Gastroesophageal sphincter (tissue), 4 donors: ENCODE data around the gene PDCD1. TPM values are rescaled to one million over a fixed set of nuclear protein-coding genes. Genes with fewer than 3 reads are reported as not detected.

Source experiments
- ATAC-seq: fragments of 150-250 bp; one replicate; pipeline ENCODE4 v1.9.1; 2016; ENCODE audit warnings: mild to moderate bottlenecking, moderate library complexity
- H3K27ac ChIP-seq, 4 donors: fragments of 200-600 bp; sonication (generic) in 3 of 4; 1 replicate in 3 of 4; 2 replicates in 1 of 4; pipeline ENCODE4 v1.5.1; 2016 to 2019
- H3K27me3 ChIP-seq: fragments of 200-600 bp; sonication (generic); one replicate; pipeline ENCODE4 v1.5.1; 2019
- H3K36me3 ChIP-seq, 2 donors: fragments of 200-600 bp; sonication (generic); one replicate each; pipeline ENCODE4 v1.5.1; 2019; ENCODE audit warnings: control low read depth in 1 of 2
- H3K4me1 ChIP-seq, 3 donors: fragments of 200-600 bp; sonication (generic); 1 replicate in 2 of 3; 2 replicates in 1 of 3; pipeline ENCODE4 v1.5.1; 2016 to 2019; ENCODE audit warnings: control low read depth in 2 of 3
- H3K4me3 ChIP-seq, 2 donors: fragments of 200-600 bp; sonication (generic); one replicate each; pipeline ENCODE4 v1.5.1; 2019; ENCODE audit warnings: mild to moderate bottlenecking in 1 of 2, moderate library complexity in 1 of 2
- H3K9me3 ChIP-seq, 3 donors: fragments of 200-600 bp; sonication (generic); one replicate each; pipeline ENCODE4 v1.5.1; 2017 to 2019; ENCODE audit warnings: control low read depth in 2 of 3
- EP300 ChIP-seq: sonication (generic); formaldehyde crosslinking; IDR thresholded peaks from one replicate; pipeline ENCODE4 v1.6.1; 2017; ENCODE audit warnings: antibody characterized with exemption, mild to moderate bottlenecking
- POLR2A ChIP-seq, 2 donors: fragments of 450-650 bp; IDR thresholded peaks; one replicate each; pipeline ENCODE4 v1.6.1; 2017; ENCODE audit warnings: antibody characterized with exemption in 2 of 2, mild to moderate bottlenecking in 2 of 2, moderate library complexity in 1 of 2
- POLR2AphosphoS5 ChIP-seq: sonication (generic); formaldehyde crosslinking; IDR thresholded peaks from one replicate; pipeline ENCODE4 v1.6.1; 2017; ENCODE audit warnings: antibody characterized with exemption
- WGBS, 2 donors: methylation state at CpG; one replicate each; pipeline ENCODE4 v1.1.5; 2018; ENCODE audit warnings: low coverage in 1 of 2; 5-methylcytosine and 5-hydroxymethylcytosine counted together
- total RNA-seq, 4 donors: library from RNA; depleted of rRNA; stranded (reverse); fragments of >200 nt; gene quantifications; one replicate each; pipeline ENCODE4 v1.1.0, GENCODE V29; 2016
- TF ChIP-seq, protein P1 (sequence below), 4 experiments: fragments of 200-600 bp in 2 of 4; fragments of 450-650 bp in 2 of 4; sonication (generic) in 1 of 4; IDR thresholded peaks; one replicate each; pipeline ENCODE4 v1.5.1; 2017 to 2019; ENCODE audit warnings: antibody characterized with exemption in 4 of 4, mild to moderate bottlenecking in 2 of 4, moderate library complexity in 2 of 4

The PDCD1 gene
- total RNA-seq, 4 donors from 2014 or later: 0.19 to 0.54 TPM; not detected in 2

DNA sequence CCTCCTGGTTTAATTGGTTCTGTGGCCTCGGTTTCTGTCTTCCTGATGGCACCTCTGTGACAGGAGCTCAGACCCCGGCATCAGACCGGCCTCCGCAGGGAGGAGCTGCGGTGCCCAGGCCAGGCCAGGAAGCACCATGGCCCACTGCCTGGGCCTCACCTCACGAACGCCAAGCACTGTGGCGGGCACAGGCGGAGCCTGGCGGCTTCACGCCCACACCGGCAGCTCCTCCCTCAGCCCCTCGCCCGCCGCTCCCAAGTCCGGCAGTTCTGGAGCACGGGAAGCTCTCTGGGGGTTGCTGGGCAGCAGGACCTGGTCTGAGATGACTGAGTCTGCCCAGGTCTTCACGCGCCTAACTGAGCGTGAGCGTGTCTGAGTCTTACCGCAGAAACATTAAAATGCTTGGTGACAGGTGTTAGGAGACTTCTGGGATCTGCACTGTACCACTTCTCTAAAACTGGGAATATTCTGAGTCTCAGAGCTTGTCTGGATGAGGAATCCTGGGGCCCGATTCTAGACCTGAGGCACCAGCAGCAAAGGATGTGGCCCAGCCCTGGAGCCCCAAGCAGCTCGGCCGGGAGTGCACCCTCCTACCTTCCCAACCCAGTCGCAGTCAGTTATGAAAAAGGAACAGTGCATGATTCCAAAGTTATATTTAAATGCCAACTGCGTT, 32.8 kb upstream of the PDCD1 start:
- whole genome bisulfite sequencing, 2 donors: 62 to 65% methylated on average over 2 to 4 of the region's 27 CpGs
- Histone ChIP-seq H3K4me1 (peaks cover 0 to 15% (median 4%) of the 10 kb centered on the region in 3 donors), H3K4me3 (no peak overlapping the region), H3K27me3 (no peaks in the 10 kb centered on the region), H3K27ac (peak overlapping the region in 1 of 4 donors; percentile 39), H3K36me3 (peaks cover 0 to 7% of the 10 kb centered on the region in 2 donors), H3K9me3 (no peaks in the 10 kb centered on the region)
- no peak for ATAC-seq
- TF ChIP-seq POLR2AphosphoS5 (no peak), EP300 (no peak), POLR2A (IDR thresholded peaks at IDR 0.05) (no peak)
- TF ChIP-seq, protein P1, sequence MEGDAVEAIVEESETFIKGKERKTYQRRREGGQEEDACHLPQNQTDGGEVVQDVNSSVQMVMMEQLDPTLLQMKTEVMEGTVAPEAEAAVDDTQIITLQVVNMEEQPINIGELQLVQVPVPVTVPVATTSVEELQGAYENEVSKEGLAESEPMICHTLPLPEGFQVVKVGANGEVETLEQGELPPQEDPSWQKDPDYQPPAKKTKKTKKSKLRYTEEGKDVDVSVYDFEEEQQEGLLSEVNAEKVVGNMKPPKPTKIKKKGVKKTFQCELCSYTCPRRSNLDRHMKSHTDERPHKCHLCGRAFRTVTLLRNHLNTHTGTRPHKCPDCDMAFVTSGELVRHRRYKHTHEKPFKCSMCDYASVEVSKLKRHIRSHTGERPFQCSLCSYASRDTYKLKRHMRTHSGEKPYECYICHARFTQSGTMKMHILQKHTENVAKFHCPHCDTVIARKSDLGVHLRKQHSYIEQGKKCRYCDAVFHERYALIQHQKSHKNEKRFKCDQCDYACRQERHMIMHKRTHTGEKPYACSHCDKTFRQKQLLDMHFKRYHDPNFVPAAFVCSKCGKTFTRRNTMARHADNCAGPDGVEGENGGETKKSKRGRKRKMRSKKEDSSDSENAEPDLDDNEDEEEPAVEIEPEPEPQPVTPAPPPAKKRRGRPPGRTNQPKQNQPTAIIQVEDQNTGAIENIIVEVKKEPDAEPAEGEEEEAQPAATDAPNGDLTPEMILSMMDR (IDR thresholded peaks at IDR 0.05): no peak

DNA sequence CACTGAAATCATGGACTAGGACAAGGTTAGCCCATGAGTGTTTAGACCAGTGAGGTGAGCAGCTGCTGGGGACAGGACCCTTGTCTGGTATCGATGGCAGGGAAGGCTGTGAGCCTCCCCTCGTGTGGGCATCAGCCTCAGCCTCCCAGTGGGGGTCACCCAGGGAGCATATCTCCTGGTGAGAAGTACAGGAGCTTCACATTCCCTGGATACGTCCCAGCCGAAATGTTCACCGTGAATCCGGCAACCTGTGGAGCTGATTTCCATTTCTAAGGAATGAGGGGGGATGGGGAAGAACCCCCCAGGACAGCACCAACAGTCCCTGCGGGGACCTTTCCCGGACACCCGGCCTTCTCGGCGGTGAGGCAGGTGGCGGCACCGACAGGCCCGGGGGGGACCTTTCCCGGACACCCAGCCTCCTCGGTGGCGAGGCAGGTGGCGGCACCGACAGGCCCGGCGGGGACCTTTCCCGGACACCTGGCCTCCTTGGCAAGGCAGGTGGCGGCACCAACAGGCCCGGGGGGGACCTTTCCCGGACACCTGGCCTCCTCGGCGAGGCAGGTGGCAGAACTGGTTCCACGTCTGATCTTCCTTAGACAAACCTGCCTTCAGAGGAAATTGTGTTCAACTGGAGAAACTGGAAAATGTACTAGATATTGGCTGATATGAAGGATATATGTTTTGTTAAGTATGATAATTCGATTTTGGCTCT, 32.0 kb upstream of the PDCD1 start:
- no peak for ATAC-seq
- 86 to 88% methylated on average over 2 to 9 of the region's 29 CpGs for WGBS, 2 donors
- Histone ChIP-seq H3K27me3 (no peaks in the 10 kb centered on the region), H3K27ac (no peak overlapping the region), H3K36me3 (peaks cover 0 to 7% of the 10 kb centered on the region in 2 donors), H3K9me3 (no peaks in the 10 kb centered on the region), H3K4me3 (no peak overlapping the region), H3K4me1 (peaks cover 0 to 10% (median 0%) of the 10 kb centered on the region in 3 donors)
- TF ChIP-seq, protein P1 (IDR thresholded peaks at IDR 0.05): no peak
- no peak for TF ChIP-seq POLR2A (IDR thresholded peaks at IDR 0.05)
- TF ChIP-seq POLR2AphosphoS5: no peak
- no peak for TF ChIP-seq EP300

DNA sequence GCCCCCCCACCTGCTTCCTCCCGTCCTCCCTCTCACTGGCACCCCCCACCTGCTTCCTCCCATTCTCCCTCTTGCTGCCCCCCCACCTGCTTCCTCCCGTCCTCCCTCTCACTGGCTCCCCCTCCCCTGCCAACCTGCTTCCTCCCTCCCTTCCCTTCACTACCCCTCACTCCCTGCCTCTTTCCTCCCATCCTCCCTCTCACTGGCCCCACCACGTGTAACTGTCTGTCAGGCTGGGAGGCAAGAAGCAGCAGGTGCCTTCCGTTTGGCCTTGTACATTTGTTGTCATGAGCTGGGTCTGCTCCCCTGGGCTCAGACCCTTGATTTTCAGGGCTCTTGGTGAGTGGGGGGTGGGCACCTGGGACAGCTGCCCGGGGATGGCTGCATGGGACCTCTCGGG, 29.9 kb upstream of the PDCD1 start:
- H3K27ac ChIP-seq: no peak overlapping the region
- no peaks in the 10 kb centered on the region for H3K27me3 ChIP-seq
- H3K4me1 ChIP-seq: peaks cover 0 to 10% (median 0%) of the 10 kb centered on the region in 3 donors
- WGBS, 2 donors: 54 to 100% methylated on average over 2 of the region's 6 CpGs
- no peak for ATAC-seq
- H3K9me3 ChIP-seq: no peaks in the 10 kb centered on the region
- peaks cover 0 to 7% of the 10 kb centered on the region in 2 donors for H3K36me3 ChIP-seq
- TF ChIP-seq EP300: no peak
- TF ChIP-seq, protein P1 (IDR thresholded peaks at IDR 0.05): no peak
- TF ChIP-seq POLR2A (IDR thresholded peaks at IDR 0.05): no peak
- no peak for TF ChIP-seq POLR2AphosphoS5
- no peak overlapping the region for H3K4me3 ChIP-seq

DNA sequence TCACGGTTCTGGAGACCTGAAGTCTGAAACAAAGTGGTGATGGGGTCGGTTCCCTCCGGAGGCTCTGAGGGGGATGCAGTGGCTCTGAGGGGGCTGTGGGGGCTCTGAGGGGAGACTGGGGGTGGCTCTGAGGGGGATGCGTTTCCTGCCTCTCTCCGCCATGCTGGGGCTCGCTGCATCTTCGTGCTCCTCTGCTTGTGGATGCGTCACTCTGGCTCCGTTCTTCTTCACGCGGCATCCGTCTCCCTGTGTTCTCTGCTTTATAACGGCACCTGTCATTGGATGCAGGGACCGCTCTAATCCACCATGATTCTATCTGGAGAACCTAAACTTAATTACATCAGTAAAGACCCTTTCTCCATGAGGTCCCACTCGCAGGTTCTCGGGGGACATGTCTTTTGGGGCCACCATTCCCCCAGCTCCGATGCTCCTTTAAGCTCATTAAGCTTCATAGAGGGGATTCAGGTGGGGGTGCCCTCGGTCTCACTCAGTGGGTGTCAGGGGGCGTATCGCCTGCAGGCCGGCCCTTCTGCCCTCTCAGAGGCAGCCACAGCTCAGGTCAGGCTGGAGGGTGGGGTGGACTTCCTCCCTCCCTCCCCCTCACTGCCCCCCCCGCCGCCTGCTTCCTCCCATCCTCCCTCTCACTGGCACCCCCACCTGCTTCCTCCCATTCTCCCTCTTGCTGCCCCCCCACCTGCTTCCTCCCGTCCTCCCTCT, 29.3 kb upstream of the PDCD1 start:
- Histone ChIP-seq H3K36me3 (peaks cover 0 to 7% of the 10 kb centered on the region in 2 donors), H3K27me3 (no peaks in the 10 kb centered on the region), H3K27ac (no peak overlapping the region), H3K4me1 (peaks cover 0 to 14% (median 0%) of the 10 kb centered on the region in 3 donors), H3K9me3 (no peaks in the 10 kb centered on the region), H3K4me3 (no peak overlapping the region)
- TF ChIP-seq, protein P1 (IDR thresholded peaks at IDR 0.05): no peak
- TF ChIP-seq EP300 (no peak), POLR2AphosphoS5 (no peak), POLR2A (IDR thresholded peaks at IDR 0.05) (no peak)
- ATAC-seq: no peak
- 88 to 89% methylated on average over 11 to 14 of the region's 24 CpGs for WGBS, 2 donors
